ENCODE data around the gene NRIP3. TPM values are rescaled to one million over a fixed set of nuclear protein-coding genes. Genes with fewer than 3 reads are reported as not detected.
"Not testable (repeated sequence)": the region's sequence is repeated elsewhere in the genome, so short reads cannot be mapped to it uniquely, and the experiment has no call there.

Gene NRIP3
- total and polyA plus RNA-seq, 9 donors: 0.24 to 16.9 (median 0.99) TPM

DNA sequence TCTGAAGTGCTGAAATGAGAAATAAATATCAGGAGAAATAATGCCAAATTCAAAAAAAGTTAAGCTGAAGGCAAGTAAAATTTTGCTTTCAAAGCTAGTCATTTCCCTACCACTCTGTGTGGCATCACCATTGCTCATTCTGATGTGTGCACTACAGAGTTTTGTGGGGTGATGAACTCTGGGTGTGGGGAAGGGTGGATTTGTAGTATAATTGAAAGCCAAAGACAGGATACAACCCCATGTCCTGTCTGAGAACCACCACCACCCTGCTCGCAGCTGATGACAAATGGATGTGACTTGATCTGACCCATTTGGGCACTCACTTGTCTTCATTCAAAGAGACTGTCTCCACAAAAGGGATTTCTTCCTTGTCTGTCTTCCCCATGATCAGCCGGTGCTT is 20.2 kb downstream of the NRIP3 start:
- no peaks in the 10 kb centered on the region for H3K27me3 ChIP-seq
- no peaks in the 10 kb centered on the region for H3K4me1 ChIP-seq (ENCODE audit: insufficient read depth)
- H3K36me3 ChIP-seq: no peaks in the 10 kb centered on the region
- intact Hi-C loops (cut with DNase I): no loop called here
- H3K9me3 ChIP-seq: no peaks in the 10 kb centered on the region
- no peak overlapping the region for H3K4me3 ChIP-seq
- no peak for DNase-seq
- TF ChIP-seq POLR2A (IDR thresholded peaks at IDR 0.05) (no peak), EP300 (IDR thresholded peaks at IDR 0.05) (no peak)
- TF ChIP-seq, protein P1, sequence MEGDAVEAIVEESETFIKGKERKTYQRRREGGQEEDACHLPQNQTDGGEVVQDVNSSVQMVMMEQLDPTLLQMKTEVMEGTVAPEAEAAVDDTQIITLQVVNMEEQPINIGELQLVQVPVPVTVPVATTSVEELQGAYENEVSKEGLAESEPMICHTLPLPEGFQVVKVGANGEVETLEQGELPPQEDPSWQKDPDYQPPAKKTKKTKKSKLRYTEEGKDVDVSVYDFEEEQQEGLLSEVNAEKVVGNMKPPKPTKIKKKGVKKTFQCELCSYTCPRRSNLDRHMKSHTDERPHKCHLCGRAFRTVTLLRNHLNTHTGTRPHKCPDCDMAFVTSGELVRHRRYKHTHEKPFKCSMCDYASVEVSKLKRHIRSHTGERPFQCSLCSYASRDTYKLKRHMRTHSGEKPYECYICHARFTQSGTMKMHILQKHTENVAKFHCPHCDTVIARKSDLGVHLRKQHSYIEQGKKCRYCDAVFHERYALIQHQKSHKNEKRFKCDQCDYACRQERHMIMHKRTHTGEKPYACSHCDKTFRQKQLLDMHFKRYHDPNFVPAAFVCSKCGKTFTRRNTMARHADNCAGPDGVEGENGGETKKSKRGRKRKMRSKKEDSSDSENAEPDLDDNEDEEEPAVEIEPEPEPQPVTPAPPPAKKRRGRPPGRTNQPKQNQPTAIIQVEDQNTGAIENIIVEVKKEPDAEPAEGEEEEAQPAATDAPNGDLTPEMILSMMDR (IDR thresholded peaks at IDR 0.05): no peak
- no peak overlapping the region for H3K27ac ChIP-seq
- WGBS, 3 donors: 74 to 85% (median 85%) methylated on average over 2 of the region's 2 CpGs

DNA sequence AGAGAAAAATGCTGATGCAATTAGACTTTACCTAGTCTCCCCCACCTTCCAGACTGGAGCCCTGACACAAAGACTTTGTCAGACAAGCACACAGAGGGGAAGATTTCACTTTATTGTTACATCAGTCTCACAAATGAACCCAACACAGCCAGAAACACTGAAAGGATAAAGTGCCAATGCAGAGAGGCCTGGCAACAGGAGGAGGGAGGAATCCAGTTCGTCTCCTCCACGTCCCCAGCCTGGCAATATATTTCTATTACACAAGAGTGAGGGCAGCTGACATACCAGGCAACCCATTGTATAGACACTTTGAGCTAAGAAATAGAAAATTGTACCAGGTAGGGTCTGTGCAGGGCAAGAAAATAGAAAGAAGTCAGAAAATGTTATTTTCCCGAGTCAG is 23.3 kb downstream of the NRIP3 start:
- TF ChIP-seq POLR2A (IDR thresholded peaks at IDR 0.05): no peak
- TF ChIP-seq EP300 (IDR thresholded peaks at IDR 0.05): no peak
- TF ChIP-seq, protein P1 (IDR thresholded peaks at IDR 0.05): no peak
- H3K27me3 ChIP-seq: no peaks in the 10 kb centered on the region
- no peaks in the 10 kb centered on the region for H3K4me1 ChIP-seq (ENCODE audit: insufficient read depth)
- no peak for DNase-seq
- H3K4me3 ChIP-seq: no peak overlapping the region
- WGBS, 3 donors: 76 to 80% (median 77%) methylated on average over 3 of the region's 3 CpGs
- no peaks in the 10 kb centered on the region for H3K36me3 ChIP-seq
- intact Hi-C loops (cut with DNase I): no loop called here
- no peaks in the 10 kb centered on the region for H3K9me3 ChIP-seq
- no peak overlapping the region for H3K27ac ChIP-seq

- DNase-seq; H3K4me1 ChIP-seq (ENCODE audit: insufficient read depth); H3K27me3 ChIP-seq; H3K4me3 ChIP-seq; H3K36me3 ChIP-seq; H3K27ac ChIP-seq; intact Hi-C loops (cut with DNase I); H3K9me3 ChIP-seq: not testable (repeated sequence)
- 89 to 93% (median 90%) methylated on average over 4 to 5 of the region's 7 CpGs for WGBS, 3 donors
Observed at GRCh38 chr11:8979365-8979764, 24.4 kb downstream of the NRIP3 start.

GRCh38 chr11:8973121-8973520 is 30.7 kb downstream of the NRIP3 start:
- Histone ChIP-seq H3K27ac (no peak overlapping the region), H3K27me3 (no peaks in the 10 kb centered on the region), H3K4me3 (no peak overlapping the region), H3K36me3 (no peaks in the 10 kb centered on the region), H3K9me3 (no peaks in the 10 kb centered on the region), H3K4me1 (ENCODE audit: insufficient read depth) (no peaks in the 10 kb centered on the region)
- intact Hi-C loops (cut with DNase I): loop anchor here in 1 of 4 donors (5.0 kb wide), 1 partner anchor 164 kb away; no protein-coding TSS in a partner anchor
- 61 to 79% (median 71%) methylated on average over 3 of the region's 3 CpGs for WGBS, 3 donors
- TF ChIP-seq, protein P1 (IDR thresholded peaks at IDR 0.05): no peak
- TF ChIP-seq POLR2A (IDR thresholded peaks at IDR 0.05): no peak
- TF ChIP-seq EP300 (IDR thresholded peaks at IDR 0.05): no peak
- no peak for DNase-seq

- DNase-seq: no peak
- no peaks in the 10 kb centered on the region for H3K27me3 ChIP-seq
- intact Hi-C loops (cut with DNase I): loop anchor here in 1 of 4 donors (5.0 kb wide), 1 partner anchor 165 kb away; no protein-coding TSS in a partner anchor
- H3K4me3 ChIP-seq: no peak overlapping the region
- no peaks in the 10 kb centered on the region for H3K4me1 ChIP-seq (ENCODE audit: insufficient read depth)
- no peak for TF ChIP-seq POLR2A (IDR thresholded peaks at IDR 0.05)
- no peak for TF ChIP-seq EP300 (IDR thresholded peaks at IDR 0.05)
- TF ChIP-seq, protein P1 (IDR thresholded peaks at IDR 0.05): no peak
- whole genome bisulfite sequencing, 3 donors: 38 to 72% (median 56%) methylated on average over 1 of the region's 1 CpG
- H3K36me3 ChIP-seq: no peaks in the 10 kb centered on the region
- no peaks in the 10 kb centered on the region for H3K9me3 ChIP-seq
- H3K27ac ChIP-seq: no peak overlapping the region
Observed at GRCh38 chr11:8971924-8972316, 31.9 kb downstream of the NRIP3 start.

Data from ovary (tissue), 9 donors.